ENCODE measurements around the gene HINT2. TPM values are rescaled to one million over a fixed set of nuclear protein-coding genes. Genes with fewer than 3 reads are reported as not detected.

HINT2 gene
- total RNA-seq, 1 experiment from 2014 or later: 33.0 TPM

- no peak for DNase-seq (ENCODE audit: low read depth)
These were observed 38.8 kb downstream of the HINT2 start for GRCh38 chr9:35776018-35776417.

DNA sequence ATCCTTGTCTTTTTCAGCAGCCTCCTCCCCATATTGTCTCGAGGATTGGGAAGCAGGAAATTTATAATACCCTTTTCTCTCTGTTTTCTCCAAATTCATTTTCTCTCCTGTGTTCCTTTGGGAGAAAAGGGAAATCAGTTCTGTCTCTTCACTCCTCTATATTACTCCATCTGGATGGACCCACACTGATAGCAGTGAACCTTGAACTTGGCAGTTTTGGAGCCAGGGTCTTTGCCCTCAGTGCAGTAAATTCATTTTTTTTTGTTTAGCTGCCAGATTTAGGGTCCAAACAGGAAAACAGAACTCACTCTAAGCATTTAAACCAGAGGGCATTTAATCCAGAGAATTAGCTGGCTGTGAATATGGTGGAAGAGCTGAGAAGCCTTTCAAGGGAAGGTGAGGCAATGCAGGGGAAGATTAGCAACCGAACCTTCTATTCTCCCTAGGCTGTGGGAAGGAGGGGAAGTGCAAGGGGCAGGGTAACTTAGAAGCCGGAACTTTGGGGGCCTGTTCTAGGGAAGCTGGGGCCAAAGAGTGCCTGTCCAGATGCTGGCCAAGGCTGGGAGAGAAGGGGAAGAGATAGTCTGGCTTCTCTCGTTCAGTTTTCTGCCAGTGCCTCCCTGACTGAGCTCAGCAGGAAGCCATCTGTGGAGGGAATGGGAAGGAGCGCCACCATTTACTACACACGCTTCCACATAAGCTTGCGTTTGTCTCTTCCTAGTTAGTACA, 39.8 kb downstream of the HINT2 start:
- no peak for DNase-seq (ENCODE audit: low read depth)

GRCh38 chr9:35771943-35772342, 42.9 kb downstream of the HINT2 start:
- DNase-seq (ENCODE audit: low read depth): no peak

- DNase-seq (ENCODE audit: low read depth): no peak
These were observed 43.3 kb downstream of the HINT2 start for GRCh38 chr9:35771534-35771933.

- DNase-seq (ENCODE audit: low read depth): no peak
These were observed 43.8 kb downstream of the HINT2 start for GRCh38 chr9:35771075-35771433.

DNA sequence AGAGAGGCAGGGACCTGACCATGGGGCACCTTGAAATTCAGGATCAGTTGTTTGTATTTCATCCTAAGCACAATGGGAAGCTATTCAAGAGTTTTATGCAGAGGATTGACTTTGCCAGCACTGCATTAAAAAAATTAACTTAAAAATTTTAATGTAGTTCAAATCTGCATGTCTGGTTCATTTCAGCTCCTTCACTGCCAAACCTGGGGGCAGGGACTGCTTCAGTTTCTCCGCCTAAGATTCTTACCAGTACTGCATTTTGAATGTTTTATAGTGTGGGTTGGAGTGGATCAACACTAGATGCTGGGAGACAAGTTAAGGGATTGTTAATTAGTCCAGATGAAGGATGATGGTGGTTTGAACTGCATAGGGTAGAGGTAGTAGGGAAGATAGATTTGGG, 45.1 kb downstream of the HINT2 start:
- no peak for DNase-seq (ENCODE audit: low read depth)

DNA sequence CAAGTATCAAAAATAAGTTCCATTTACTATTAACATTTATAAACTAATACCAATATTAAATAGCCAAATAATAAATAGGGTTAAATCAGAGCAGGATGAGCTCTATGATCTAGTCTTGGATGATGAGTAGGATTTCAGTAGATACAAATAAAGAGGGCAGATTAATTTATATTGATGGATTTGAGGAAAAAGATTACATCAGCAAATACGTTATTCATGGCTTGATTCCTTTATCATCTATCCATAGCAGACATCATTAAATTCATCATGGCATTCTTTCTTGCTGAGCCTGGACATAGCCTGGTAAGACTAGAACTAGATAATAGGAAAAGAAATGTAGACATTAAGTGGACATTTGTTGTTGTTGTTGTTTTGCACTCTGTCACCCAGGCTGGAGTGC, 47.4 kb downstream of the HINT2 start:
- DNase-seq (ENCODE audit: low read depth): no peak

DNA sequence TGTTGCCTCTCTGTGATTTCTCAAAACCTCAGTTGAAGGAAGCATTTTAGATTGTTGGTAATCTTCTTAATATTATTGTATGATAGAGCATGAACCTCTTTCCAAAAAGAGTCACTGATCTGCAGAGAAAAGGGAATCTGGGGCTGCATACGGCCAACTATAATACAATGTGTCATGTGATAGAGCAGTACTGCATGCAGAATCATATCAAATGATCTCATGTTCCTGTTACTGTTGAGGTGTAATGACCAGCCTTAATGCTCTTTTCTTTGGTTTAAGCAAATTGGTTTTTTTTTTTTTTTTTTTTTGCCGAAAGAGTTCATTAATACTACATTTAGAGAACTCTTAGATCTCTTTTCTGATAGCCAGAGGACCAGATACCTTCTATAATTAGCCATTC, 47.8 kb downstream of the HINT2 start:
- no peak for DNase-seq (ENCODE audit: low read depth)

GRCh38 chr9:35763803-35764202, 51.0 kb downstream of the HINT2 start:
- no peak for DNase-seq (ENCODE audit: low read depth)

GRCh38 chr9:35763181-35763580, 51.7 kb downstream of the HINT2 start:
- DNase-seq (ENCODE audit: low read depth): no peak

Other genes with a start within 250 kb of the HINT2 start
- 21.7 and 26.8 TPM in 2 replicates for gene TESK1, start 209.8 kb downstream of the HINT2 start, total RNA-seq (2014; rRNA removed)
- 1.2 and 1.4 TPM in 2 replicates for gene CD72, start 196.6 kb downstream of the HINT2 start, total RNA-seq (2014; rRNA removed)
- gene SIT1, start 164.1 kb downstream of the HINT2 start, total RNA-seq (2014; rRNA removed): 0.26 and 0.63 TPM in 2 replicates
- 5,651 and 6,728 TPM in 2 replicates for gene RMRP, start 157.0 kb downstream of the HINT2 start, total RNA-seq (2014; rRNA removed)
- gene CCDC107, start 156.8 kb downstream of the HINT2 start, total RNA-seq (2014; rRNA removed): 11.1 and 13.3 TPM in 2 replicates
- gene ARHGEF39, start 149.8 kb downstream of the HINT2 start, total RNA-seq (2014; rRNA removed): 4.4 and 4.5 TPM in 2 replicates
- 2.4 and 3.8 TPM in 2 replicates for gene CA9, start 141.1 kb downstream of the HINT2 start, total RNA-seq (2014; rRNA removed)
- gene TPM2, start 125.1 kb downstream of the HINT2 start, total RNA-seq (2014; rRNA removed): 1,008 and 1,115 TPM in 2 replicates
- gene TLN1, start 82.8 kb downstream of the HINT2 start, total RNA-seq (2014; rRNA removed): 356 and 415 TPM in 2 replicates
- 87.9 and 108 TPM in 2 replicates for gene CREB3, start 82.4 kb downstream of the HINT2 start, total RNA-seq (2014; rRNA removed)
- gene GBA2, start 65.8 kb downstream of the HINT2 start, total RNA-seq (2014; rRNA removed): 26.4 and 29.9 TPM in 2 replicates
- gene RGP1, start 65.8 kb downstream of the HINT2 start, total RNA-seq (2014; rRNA removed): 13.5 and 17.4 TPM in 2 replicates
- not detected in 2 replicates for gene MSMP, start 60.8 kb downstream of the HINT2 start, total RNA-seq (2014; rRNA removed)
- gene NPR2, start 23.5 kb downstream of the HINT2 start, total RNA-seq (2014; rRNA removed): 14.5 and 23.0 TPM in 2 replicates
- gene SPAG8, start 2.8 kb downstream of the HINT2 start, total RNA-seq (2014; rRNA removed): 0.98 and 1.4 TPM in 2 replicates
- not detected in 2 replicates for gene FAM221B, start 13.7 kb upstream of the HINT2 start, total RNA-seq (2014; rRNA removed)
- 2.8 and 3.6 TPM in 2 replicates for gene TMEM8B, start 14.2 kb upstream of the HINT2 start, total RNA-seq (2014; rRNA removed)
- not detected in 2 replicates for gene OR13J1, start 55.4 kb upstream of the HINT2 start, total RNA-seq (2014; rRNA removed)
- gene HRCT1, start 91.2 kb upstream of the HINT2 start, total RNA-seq (2014; rRNA removed): 1.5 and 2.1 TPM in 2 replicates
- gene SPAAR, start 94.4 kb upstream of the HINT2 start, total RNA-seq (2014; rRNA removed): 0.17 and 0.38 TPM in 2 replicates
- not detected in 2 replicates for gene OR2S2, start 143.1 kb upstream of the HINT2 start, total RNA-seq (2014; rRNA removed)
- 10.6 and 12.2 TPM in 2 replicates for gene RECK, start 221.9 kb upstream of the HINT2 start, total RNA-seq (2014; rRNA removed)